Measurements from ENCODE around the gene SLC25A36.

The SLC25A36 gene

GRCh38 chr3:141021261-141021660, 79.6 kb downstream of the SLC25A36 start:
- Histone ChIP-seq H3K9ac (ENCODE audit: low read length) (no peak overlapping the region), H3K4me3 (ENCODE audit: low read length) (no peak overlapping the region), H3K36me3 (ENCODE audit: control insufficient read depth, low read depth, low read length) (no peaks in the 10 kb centered on the region), H3K27ac (ENCODE audit: low read length) (no peak overlapping the region), H3K9me3 (ENCODE audit: control insufficient read depth, low read depth, low read length) (no peaks in the 10 kb centered on the region), H3K4me1 (ENCODE audit: control insufficient read depth, low read depth, low read length) (no peaks in the 10 kb centered on the region), H3K27me3 (ENCODE audit: control insufficient read depth, insufficient read depth, low read length) (no peaks in the 10 kb centered on the region)
